Erythroblast (primary cell): ENCODE results near the gene GNG7.

Experiments used
- GATA1 ChIP-seq: IDR thresholded peaks from 2 replicates; pipeline ENCODE4 v1.6.1; 2011; ENCODE audit warnings: low read depth, mild to moderate bottlenecking, control low read depth, low read length, moderate library complexity
- POLR2A ChIP-seq: IDR thresholded peaks from 2 replicates; pipeline ENCODE4 v1.6.1; 2011; ENCODE audit warnings: mild to moderate bottlenecking, low read length

DNA sequence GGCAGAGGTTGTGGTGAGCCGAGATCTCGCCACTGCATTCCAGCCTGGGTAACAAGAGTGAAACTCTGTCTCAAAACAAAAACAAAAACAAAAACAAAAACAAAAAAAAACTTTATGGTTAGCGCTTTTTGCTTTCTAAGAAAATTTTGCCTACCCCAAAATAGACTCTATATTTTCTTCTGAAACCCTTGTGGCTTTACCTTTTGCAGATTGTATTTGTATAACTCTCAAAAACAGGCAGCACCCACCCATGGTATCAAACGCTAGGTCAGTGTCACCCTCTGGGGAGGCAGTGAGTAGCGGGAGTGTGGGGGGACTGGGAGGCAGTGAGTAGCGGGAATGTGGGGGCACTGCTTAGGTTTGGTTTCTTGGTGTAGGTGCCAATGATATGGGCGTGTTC lies 44.9 kb upstream of the GNG7 start:
- TF ChIP-seq POLR2A (no peak), GATA1 (no peak)
